HG03460 (cell line): ENCODE measurements around the gene SZT2.

Experiments
- ATAC-seq: cut with Tn5 transposase; IDR thresholded peaks from one replicate; pipeline ENCODE4 v1.9.1; 2021; ENCODE audit not compliant: unreplicated experiment

SZT2 gene

DNA sequence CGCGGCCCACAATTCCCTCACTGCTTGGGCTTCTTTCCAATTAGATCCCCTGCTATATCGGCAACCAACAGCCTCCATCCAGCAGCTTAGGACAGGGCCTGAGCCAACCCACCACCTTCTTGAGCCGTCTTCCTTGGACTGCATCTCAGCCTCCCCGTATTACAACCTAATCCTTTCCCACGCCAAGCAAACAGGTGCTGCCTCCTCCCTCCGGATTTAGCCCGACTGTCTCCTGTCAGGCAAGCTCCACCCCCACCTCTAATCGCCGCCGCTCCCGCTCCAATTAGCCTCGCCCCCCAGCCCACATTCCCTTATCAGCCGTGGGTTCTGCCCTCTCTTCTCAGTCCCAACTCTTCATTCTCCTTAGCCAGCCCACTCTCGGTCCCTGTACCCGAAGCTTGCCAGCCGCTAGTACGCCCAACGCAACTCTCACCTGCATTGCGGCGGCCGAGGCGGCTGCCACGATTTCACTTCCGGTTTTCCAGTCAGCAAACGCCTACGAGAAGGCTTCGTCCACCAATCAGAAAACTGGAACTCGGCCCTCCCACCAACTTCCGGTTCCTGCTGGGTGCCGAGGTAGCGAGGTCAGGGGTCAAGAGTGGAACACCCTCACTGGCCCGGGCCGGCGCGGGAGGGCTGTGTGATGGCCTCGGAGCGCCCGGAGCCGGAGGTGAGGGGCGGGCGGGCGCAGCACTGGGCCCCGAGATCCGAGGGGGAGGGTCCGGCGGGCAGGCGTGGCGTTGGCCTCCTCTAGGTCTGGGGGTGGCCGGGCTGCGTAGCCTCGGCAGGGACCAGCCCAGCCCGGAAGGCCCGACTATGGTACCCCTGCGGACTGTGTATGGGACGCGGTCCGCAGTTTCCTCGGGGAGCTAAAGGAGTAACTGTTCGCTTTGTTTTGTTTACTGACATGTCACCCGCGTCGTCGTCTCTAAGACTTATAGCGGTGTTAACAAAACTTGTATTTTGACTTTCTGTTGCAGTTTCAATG, at the start of gene SZT2, which contains the start of gene MED8:
TSS of gene SZT2 (plus strand) at position 574 of the 988 bp plus-strand sequence. CDS start at position 644, 70 bp downstream.
TSS of gene MED8 (minus strand) at position 475 of the 988 bp plus-strand sequence. CDS start at position 439, 36 bp downstream.
- peak; percentile 87 for ATAC-seq

DNA sequence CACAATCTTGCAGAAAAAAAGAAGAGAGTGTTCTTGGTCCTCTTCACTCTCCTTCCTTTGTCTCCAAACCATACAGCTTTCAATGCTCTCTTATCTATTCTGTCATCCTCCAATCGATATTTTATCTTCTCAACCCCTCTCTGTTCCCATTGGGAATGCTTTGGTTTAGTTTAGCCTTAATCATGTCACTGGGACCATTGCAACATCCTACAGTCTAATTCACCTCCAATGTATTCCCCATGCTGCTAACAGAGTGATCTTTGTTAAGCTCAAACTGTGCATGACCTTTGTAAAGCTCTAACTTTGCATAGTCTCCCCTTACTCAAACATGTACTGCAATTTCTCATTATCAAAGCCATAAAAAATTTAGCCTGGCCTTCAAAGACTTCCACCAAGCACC, 49.1 kb upstream of the SZT2 start:
- ATAC-seq: no peak

DNA sequence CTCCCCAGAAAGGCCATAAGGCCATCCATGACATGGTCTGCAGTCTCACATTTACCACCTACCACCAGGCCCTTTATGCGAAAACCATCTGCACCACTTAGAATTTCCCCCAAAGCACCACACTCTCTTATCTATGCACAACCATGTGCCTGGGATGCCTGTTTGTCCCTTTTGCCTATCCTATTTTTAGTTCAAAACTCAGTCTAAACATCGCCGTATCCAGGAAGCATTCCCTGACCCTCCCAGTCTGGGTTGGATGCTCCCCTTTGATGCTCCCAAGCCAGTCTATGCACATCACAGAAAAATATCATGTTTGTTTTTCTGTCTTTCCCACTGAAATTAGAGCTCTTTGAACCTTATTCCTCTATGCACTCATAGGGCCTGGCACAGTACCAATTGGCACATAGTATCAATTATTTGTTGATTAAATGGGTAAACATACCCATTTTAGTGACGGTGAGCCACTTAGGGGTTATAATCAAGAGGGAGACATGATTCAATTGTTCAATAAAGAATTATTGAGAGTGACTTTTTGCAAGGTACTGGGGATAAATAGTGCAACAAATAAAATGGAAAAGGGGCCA, 45.3 kb upstream of the SZT2 start:
- no peak for ATAC-seq

DNA sequence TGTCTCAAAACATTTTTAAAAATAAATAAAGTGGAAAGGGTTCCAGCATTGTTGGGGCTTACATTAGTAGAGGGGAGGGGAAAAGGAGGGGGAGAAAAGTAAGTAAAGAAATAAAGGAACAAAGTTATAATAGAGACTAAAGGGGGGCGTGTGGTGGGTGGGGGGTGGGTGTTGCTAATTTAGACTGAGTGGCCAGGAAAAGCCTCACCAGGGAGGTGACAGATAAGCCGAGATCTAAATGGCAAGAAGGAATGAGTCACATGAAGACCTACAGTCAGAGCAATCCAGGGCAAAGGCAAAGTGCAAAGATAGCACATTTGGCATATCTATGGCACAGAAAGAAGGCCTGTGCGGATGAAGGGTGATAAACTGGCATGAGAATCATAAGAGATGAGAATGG, 44.6 kb upstream of the SZT2 start:
- no peak for ATAC-seq

DNA sequence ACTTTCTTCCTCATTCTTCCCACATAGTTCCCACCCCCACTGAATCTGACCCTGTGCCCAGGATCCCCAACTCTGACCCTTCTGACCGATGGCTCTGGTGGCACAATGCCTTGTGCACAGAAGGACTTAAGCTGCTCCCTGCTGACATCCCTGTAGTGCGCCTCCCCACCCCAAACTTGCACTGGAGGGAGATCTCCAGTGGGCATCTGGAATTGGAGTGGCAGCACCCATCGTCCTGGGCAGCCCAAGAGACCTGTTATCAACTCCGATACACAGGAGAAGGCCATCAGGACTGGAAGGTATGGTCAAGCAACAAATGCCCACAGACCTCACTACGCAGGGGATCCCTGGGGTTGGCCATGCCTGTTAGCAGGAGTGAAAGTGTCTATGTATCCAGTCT, 43.1 kb upstream of the SZT2 start:
- ATAC-seq: no peak

DNA sequence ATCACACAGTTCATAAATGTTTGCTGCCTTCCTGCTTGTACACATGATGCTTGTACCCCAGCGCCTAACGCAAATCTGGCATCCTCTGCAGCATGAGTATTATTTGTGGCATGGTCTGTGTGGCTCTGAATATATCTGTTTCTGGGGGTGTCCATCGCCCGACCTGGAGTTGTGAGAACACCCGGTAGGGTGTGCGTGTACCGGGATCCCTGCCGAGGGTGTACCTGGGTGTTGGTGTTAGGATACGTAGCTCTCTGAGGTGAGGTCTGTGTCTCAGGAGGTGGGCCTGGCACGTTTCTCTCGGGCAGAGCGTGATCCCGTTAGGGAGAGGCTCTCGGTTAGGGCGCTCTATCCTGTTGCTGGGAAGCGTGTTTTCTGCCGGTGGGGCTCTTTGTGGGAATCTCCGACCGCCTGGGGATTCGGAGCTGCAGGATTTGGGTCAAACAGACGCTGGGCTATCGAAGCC, 41.3 kb upstream of the SZT2 start:
- no peak for ATAC-seq

DNA sequence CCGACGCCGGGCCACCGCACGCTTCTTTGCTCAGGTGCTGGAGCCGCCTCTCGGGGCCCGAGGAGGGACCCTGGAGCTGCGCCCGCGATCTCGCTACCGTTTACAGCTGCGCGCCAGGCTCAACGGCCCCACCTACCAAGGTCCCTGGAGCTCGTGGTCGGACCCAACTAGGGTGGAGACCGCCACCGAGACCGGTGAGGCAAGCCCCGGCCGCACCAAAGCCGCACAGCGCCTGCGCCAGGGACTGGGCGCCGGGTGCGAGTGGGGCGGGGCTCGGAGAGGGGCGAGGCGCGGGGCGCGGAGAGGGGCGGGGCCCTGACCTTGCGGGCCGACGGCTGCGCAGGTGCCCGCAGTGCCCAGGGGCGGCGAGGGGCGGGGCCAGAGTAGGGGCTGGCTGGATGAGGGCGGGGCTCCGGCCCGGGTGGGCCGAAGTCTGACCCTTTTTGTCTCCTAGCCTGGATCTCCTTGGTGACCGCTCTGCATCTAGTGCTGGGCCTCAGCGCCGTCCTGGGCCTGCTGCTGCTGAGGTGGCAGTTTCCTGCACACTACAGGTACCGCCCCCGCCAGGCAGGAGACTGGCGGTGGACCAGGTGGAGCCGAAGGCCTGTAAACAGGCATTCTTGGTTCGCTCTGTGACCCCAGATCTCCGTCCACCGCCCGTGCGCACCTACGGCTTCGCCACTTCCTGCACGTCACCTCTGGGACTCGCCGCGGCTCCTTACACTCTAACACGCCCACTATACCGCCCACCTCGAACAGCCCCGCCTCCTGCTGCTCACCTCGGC, 40.7 kb upstream of the SZT2 start:
- ATAC-seq: peak; percentile 68

DNA sequence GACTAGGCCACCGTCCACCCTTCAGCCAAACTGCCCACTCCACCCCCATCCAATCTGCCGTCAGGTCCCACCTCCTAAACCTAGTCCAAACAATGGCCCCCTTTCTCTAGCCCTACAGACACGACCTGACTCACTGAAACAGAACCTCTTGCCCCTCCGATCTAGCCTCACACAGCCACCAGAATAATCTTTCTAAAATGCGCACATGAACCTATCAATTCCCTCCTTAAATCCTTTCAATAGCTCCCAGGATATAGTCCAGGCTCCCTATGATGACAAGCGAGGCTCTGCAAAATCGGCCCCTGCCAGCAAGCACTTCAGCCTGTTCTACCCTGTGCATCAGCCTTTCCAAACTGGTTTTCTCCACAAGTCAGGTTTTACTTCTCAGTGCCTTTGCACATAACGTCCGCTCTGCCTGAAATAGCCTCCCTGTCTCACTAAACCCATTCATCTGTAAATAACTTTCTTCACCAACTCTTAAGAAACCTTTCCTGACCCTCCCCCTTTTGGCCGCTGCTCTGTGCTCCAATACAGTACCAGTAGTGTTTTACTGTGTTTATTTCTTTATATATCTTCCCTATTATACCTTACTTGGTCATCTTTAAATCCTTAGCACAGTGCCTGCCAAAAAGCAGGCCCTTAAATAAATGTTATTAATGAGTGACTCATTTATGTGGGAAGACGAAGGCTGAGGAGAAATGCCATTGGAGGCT, 39.9 kb upstream of the SZT2 start:
- no peak for ATAC-seq

DNA sequence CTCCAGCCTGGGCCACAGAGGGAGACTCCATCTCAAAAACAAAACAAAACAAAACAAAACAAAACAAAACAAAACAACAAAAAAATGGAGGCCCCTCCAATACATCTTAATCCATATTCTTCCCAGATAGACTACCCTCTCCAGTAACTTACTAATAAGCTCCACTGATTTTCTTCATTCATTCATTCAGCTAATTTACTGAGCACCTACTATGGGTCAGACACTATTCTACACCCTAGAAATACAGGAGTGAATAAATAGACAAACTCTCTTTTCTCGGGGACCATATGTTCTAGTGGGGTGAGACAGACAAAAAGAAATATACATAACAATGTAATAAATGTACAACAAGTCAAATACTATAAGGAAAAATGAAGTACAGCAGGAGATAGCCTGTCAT, 38.7 kb upstream of the SZT2 start:
- no peak for ATAC-seq

DNA sequence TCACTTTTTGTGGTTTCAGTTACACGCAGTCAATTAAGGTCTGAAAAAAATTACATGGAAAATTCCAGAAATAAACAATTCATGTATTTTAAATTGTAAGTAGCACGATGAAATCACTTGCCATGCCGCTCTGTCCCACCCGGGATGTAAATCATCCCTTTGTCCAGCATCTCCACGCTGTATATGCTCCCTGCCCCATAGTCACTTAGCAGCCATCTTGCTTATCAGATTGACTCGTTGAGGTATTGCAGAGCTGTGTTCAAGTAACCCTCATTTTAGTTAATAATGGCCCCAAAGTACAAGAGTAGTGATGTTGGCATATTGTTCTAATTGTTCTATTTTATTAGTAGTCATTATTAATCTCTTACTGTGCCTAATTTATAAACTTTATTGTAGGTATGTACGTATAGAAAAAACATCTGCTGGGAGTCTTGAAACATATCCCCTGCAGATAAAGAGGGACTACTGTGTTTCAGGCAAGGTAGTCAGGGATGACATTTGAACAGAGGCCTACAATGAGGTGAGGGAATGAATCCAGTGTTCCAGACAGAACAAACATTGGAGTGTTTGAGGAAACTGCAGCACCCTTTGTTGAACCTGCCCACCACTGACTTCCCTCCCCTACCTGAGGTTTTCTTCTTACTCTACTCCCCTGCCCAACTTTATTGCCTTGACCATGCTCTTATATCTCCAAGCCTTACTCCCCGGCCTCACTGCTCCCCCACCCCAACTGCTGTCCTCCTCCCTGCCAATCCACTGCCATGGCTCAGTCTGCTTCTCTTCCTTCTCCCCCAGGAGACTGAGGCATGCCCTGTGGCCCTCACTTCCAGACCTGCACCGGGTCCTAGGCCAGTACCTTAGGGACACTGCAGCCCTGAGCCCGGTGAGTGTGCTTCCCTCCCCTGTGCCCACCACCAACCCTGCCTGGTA, 38.0 kb upstream of the SZT2 start:
- ATAC-seq: no peak

DNA sequence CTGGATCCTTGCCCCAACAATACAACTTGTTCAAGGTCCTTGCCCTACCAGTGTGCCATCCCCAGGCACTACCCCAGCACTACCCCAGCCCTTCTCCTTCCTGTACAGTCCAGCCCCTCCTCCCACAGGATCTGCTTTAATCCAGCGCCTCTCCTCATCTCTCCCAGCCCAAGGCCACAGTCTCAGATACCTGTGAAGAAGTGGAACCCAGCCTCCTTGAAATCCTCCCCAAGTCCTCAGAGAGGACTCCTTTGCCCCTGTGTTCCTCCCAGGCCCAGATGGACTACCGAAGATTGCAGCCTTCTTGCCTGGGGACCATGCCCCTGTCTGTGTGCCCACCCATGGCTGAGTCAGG, 37.4 kb upstream of the SZT2 start:
- ATAC-seq: no peak

DNA sequence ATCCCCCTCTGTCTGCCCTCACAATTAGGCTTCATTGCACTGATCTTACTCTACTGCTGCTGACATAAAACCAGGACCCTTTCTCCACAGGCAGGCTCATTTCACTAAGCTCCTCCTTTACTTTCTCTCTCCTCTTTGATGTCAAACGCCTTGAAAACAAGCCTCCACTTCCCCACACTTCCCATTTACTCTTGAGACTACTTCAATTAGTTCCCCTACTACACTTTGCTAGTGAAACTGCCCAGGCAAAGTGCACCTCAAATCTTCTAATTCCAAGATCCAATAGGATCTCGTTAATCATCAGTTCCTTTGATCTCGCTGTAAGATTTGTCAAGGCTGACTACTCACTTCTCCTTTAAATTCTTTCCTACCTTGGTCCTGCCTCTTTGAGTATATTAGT, 36.8 kb upstream of the SZT2 start:
- no peak for ATAC-seq

DNA sequence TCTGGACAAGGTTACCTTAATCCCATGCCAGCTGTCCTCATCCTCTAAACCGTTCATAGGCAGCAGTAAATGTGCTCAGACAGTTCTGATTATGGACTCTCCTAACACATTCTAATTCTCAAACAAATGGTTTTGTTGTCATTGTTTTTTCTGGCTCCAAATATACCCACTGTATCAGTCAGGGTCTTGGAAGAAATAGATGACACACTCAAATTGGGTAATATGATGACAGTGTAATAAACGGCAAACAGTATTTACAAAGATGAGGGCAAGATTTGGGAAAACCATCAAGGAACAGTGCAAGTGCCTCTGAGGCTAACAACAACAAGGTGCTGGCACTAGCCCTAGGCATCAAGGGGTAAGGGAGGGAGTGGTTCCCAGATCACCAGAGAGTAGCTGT, 35.2 kb upstream of the SZT2 start:
- no peak for ATAC-seq

DNA sequence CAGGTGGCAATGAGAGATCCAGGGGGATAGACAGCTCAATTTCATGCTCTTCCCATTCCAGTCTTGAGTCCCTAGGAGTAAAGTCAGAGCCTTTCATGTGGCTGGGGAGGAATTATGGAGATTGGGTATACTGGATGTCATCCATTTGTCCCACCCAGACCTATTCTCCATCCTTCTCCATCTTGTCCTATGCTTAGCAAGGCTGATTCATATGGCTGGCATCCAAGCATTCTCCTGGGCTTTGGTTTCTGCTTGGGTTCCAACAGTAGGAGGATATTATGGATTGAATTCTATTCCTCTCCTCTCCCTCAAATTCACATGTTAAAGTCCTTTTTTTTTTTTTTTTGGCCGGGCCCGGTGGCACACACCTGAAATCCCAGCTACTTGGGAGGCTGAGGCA, 34.8 kb upstream of the SZT2 start:
- ATAC-seq: no peak

DNA sequence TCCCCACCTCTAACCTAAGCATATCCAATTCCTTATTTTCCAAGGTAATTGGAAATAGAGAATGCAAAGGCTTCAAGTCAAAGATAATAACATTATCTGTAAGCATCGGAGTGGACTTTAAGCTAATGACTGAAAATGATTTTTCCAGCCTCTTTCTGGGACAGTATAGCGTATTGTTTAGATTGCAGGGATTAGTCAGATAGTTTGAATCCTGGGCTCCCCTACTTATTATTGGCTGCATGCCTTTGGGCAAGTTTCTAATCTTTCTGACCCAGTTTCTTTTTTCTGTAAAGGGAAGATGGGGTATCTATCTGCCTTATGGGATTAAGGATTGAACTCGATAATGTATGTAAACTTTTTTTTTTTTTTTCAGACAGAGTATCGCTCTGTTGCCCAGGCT, 32.4 kb upstream of the SZT2 start:
- ATAC-seq: no peak

DNA sequence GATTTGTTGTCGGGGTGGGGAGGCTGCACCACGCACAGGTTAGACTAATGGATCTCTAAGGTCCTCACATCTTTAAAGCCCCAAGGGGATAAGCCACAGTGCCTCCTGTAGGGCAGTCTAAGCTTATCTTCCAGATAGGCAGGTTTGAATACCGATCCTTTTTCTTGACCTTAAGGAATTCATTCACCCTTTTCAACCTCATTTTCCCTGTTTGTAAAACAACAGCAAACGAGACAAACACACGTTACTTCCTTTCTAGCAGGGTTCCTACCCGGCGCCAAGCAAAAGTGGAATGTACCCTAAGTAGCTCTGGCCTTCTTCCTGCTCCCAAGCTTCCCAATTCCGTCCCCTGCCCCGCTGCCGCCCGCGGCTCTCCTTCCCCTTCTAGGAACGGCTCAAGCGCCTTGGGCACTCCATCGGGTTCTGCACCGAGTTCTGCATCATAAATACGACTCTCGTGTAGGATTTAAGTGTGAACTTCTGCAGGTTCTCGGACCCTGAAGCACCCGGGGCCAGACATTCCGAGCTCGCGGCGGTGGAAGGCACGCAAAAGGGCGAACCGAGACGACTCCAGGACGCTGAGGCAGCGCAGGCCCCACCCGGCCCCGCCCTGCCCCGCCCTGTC, 31.5 kb upstream of the SZT2 start:
- no peak for ATAC-seq

DNA sequence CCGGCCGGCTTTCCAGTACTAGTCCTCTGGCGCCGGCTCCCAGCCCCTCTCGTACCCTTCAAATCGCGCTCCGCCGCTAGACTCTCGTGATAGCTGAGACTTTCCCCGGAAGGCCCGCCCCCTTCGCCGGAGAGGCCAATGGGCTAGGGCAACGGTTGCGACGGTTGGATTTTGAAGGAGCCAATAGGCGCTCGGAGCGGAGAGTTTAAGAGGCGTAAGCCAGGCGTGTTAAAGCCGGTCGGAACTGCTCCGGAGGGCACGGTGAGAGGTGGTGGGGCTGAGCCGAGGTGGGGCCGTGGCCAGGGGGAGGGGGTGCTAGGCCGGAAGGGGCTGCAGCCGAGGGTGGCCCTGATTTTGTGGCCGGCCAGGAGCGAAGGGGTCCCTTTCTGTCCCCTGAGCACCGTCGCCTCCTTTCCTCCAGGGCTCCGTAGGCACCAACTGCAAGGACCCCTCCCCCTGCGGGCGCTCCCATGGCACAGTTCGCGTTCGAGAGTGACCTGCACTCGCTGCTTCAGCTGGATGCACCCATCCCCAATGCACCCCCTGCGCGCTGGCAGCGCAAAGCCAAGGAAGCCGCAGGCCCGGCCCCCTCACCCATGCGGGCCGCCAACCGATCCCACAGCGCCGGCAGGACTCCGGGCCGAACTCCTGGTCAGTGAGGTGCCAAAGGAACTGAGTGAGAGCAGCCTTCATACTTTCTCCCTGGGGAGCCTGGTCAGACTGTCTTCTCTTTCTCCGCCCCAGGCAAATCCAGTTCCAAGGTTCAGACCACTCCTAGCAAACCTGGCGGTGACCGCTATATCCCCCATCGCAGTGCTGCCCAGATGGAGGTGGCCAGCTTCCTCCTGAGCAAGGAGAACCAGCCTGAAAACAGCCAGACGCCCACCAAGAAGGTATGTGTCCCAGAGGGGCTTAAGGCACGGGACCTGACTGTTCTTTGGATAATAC, 30.7 kb upstream of the SZT2 start, which contains the start of gene CDC20:
TSS of gene CDC20 (plus strand) at position 236 of the 948 bp plus-strand sequence. CDS start at position 471, 235 bp downstream.
- peak; percentile 96 for ATAC-seq

DNA sequence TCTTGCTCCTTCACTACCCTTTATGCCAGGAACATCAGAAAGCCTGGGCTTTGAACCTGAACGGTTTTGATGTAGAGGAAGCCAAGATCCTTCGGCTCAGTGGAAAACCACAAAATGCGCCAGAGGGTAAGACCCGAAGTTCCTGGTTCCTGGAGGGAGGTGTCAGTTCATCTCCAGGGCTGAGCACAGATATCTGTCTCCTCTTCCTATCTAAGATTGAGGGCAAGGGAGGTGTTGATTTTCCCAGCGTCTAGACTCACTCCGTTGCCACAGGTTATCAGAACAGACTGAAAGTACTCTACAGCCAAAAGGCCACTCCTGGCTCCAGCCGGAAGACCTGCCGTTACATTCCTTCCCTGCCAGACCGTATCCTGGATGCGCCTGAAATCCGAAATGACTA, 30.0 kb upstream of the SZT2 start:
- ATAC-seq: no peak
